Gastrocnemius medialis (tissue), 4 donors: ENCODE data around the gene RRP12. TPM values are rescaled to one million over a fixed set of nuclear protein-coding genes. Genes with fewer than 3 reads are reported as not detected.
A peak's percentile ranks its signal among the peaks of the same experiment; 100 is the strongest.
"Not testable (repeated sequence)": the region's sequence is repeated elsewhere in the genome, so short reads cannot be mapped to it uniquely, and the experiment has no call there.

Experiments used
- ATAC-seq, 2 donors: fragments of 150-250 bp; one replicate each; pipeline ENCODE4 v1.9.1; 2016
- DNase-seq, 2 donors: peaks; one replicate each; pipeline ENCODE4 v3.0.0-alpha.2; 2019
- H3K27ac ChIP-seq, 4 donors: fragments of 200-600 bp; sonication (generic); 1 replicate in 1 of 4; 2 replicates in 3 of 4; pipeline ENCODE4 v1.5.1; 2016 to 2018; ENCODE audit warnings: mild to moderate bottlenecking in 2 of 4, moderate library complexity in 1 of 4
- H3K27me3 ChIP-seq, 3 donors: fragments of 200-600 bp; sonication (generic) in 2 of 3; 1 replicate in 1 of 3; 2 replicates in 2 of 3; pipeline versions ENCODE4 v1.5.1 to v1.6.0; 2016 to 2019; ENCODE audit warnings: mild to moderate bottlenecking in 1 of 3, moderate library complexity in 1 of 3
- H3K36me3 ChIP-seq, 2 donors: fragments of 200-600 bp; sonication (generic) in 1 of 2; one replicate each; pipeline ENCODE4 v1.5.1; 2017 to 2018
- H3K4me1 ChIP-seq, 2 donors: fragments of 200-600 bp; sonication (generic) in 1 of 2; one replicate each; pipeline ENCODE4 v1.5.1; 2016 to 2017; ENCODE audit warnings: mild to moderate bottlenecking in 2 of 2
- H3K4me3 ChIP-seq, 4 donors: fragments of 200-600 bp; sonication (generic) in 3 of 4; 1 replicate in 1 of 4; 2 replicates in 3 of 4; pipeline ENCODE4 v1.5.1; 2016 to 2019; ENCODE audit warnings: mild to moderate bottlenecking in 2 of 4
- H3K9me3 ChIP-seq, 3 donors: fragments of 200-600 bp; sonication (generic) in 2 of 3; 1 replicate in 1 of 3; 2 replicates in 2 of 3; pipeline ENCODE4 v1.5.1; 2016 to 2019
- POLR2A ChIP-seq, 2 donors: fragments of 450-650 bp; IDR thresholded peaks; one replicate each; pipeline ENCODE4 v1.6.1; 2017; ENCODE audit warnings: antibody characterized with exemption in 2 of 2, mild to moderate bottlenecking in 2 of 2, moderate library complexity in 2 of 2
- in situ Hi-C, 4 donors: fragments of 200-750 bp; cut with MboI; loops; one replicate each; pipeline versions ENCODE4 v1.15.0 to v1.8.0; 2017; ENCODE audit warnings: low sequenced_read_pairs in 4 of 4
- intact Hi-C: fragments of 100-400 bp; cut with DNase I; formaldehyde crosslinking; loops from one replicate; pipeline ENCODE4 v1.15.1; 2023; ENCODE audit warnings: low total_unique reads
- total RNA-seq, 4 donors: library from RNA; depleted of rRNA; stranded (reverse); fragments of >200 nt; gene quantifications; one replicate each; pipeline versions ENCODE4 v1.1.0 to v1.2.3, GENCODE V29; 2016
- TF ChIP-seq, protein P1 (sequence below), 5 experiments: fragments of 450-650 bp in 3 of 5; fragments of 200-600 bp in 2 of 5; sonication (generic) in 2 of 5; IDR thresholded peaks in 4 of 5; conservative IDR thresholded peaks in 1 of 5; 1 replicate in 4 of 5; 2 replicates in 1 of 5; pipeline ENCODE4 v1.5.1; 2016 to 2019; ENCODE audit warnings: antibody characterized with exemption in 5 of 5, mild to moderate bottlenecking in 3 of 5, moderate library complexity in 3 of 5

The RRP12 gene
- total RNA-seq, 4 donors from 2014 or later, result 41.9 to 61.4 (median 49.9) TPM

DNA sequence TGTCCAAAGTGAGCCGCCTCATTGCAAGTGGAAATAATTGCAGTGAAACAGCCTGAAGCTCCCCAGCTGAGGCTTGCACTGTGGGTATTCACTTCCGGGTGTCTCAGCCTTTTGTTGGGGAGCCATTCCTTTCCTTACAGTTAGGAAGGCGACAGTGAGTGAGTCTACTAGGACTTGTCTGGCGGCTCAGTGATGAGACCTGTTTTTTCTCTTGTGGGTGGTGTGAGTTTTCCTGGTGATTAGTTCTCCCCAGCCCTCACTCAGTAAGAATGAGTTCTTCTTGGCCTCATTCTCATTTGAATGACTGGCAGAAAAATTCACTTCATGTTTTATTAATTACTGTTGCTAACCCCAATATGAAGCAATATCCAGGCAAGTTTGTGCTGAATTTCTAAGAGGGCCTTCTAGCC, 27.4 kb upstream of the RRP12 start:
- no peak overlapping the region for H3K4me3 ChIP-seq

DNA sequence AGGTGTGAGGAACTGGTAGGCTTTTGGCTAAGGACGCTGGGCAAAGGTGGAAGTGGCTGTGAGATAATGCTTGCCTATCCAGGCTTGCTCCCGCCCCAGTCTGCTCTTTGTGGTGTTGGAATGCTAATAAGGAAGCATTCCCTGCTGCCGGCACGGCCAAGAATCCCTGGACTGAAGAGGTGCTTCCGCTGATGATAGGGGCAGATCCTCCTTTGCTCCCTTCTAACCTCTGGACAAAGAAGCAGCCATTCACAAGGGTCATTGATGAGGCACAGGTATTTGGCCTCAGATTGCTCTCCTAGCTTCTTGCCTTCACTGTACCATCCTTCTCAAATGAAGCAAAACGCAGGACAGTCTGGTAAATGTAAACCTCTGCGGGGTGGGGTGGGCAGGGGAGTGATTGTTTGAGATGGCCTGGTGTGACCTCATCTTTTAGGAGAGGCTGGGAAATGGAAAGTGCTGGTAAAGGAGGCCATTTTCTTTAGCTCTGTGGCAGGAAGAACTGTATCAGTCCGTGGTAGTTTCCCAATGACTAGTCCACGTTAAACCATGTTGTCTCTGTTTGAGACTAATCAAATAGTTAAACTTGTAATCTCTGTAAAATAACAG, 26.5 kb upstream of the RRP12 start:
- H3K27me3 ChIP-seq, result no peaks in the 10 kb centered on the region
- no peak for TF ChIP-seq POLR2A (IDR thresholded peaks at IDR 0.05)
- TF ChIP-seq, protein P1, sequence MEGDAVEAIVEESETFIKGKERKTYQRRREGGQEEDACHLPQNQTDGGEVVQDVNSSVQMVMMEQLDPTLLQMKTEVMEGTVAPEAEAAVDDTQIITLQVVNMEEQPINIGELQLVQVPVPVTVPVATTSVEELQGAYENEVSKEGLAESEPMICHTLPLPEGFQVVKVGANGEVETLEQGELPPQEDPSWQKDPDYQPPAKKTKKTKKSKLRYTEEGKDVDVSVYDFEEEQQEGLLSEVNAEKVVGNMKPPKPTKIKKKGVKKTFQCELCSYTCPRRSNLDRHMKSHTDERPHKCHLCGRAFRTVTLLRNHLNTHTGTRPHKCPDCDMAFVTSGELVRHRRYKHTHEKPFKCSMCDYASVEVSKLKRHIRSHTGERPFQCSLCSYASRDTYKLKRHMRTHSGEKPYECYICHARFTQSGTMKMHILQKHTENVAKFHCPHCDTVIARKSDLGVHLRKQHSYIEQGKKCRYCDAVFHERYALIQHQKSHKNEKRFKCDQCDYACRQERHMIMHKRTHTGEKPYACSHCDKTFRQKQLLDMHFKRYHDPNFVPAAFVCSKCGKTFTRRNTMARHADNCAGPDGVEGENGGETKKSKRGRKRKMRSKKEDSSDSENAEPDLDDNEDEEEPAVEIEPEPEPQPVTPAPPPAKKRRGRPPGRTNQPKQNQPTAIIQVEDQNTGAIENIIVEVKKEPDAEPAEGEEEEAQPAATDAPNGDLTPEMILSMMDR (IDR thresholded peaks at IDR 0.05 in 4 of 5, conservative IDR thresholded peaks at IDR 0.05 in 1 of 5), result no peak
- no peaks in the 10 kb centered on the region for H3K9me3 ChIP-seq
- ATAC-seq, result no peak
- H3K4me3 ChIP-seq, result peak overlapping the region in 2 of 4 donors; percentile 73 to 98
- H3K4me1 ChIP-seq, result peaks cover 18 to 20% of the 10 kb centered on the region in 2 donors
- peak overlapping the region; percentile 80 to 91 (median 84) for H3K27ac ChIP-seq
- DNase-seq, result no peak
- in situ Hi-C loops, result no loop called here
- H3K36me3 ChIP-seq, result peaks cover 0 to 31% of the 10 kb centered on the region in 2 donors
- intact Hi-C loops, result loop anchor here (2.0 to 10.0 kb wide), 2 partner anchors 27 to 207 kb away; partner anchors contain the start of genes MORN4 and RRP12

More for the DNA sequence above, 27.4 kb upstream of the RRP12 start:
- Histone ChIP-seq H3K4me1 (peaks cover 18 to 20% of the 10 kb centered on the region in 2 donors), H3K27ac (peak overlapping the region; percentile 13 to 88 (median 50)), H3K27me3 (no peaks in the 10 kb centered on the region), H3K36me3 (peaks cover 0 to 34% of the 10 kb centered on the region in 2 donors), H3K9me3 (no peaks in the 10 kb centered on the region)
- ATAC-seq (no peak), DNase-seq (no peak)
- in situ Hi-C loops, result no loop called here
- no peak for TF ChIP-seq POLR2A (IDR thresholded peaks at IDR 0.05)
- TF ChIP-seq, protein P1 (IDR thresholded peaks at IDR 0.05 in 4 of 5, conservative IDR thresholded peaks at IDR 0.05 in 1 of 5), result no peak
- intact Hi-C loops, result loop anchor here (10.0 kb wide), 1 partner anchor 206 kb away; the partner anchor contains the start of gene MORN4

DNA sequence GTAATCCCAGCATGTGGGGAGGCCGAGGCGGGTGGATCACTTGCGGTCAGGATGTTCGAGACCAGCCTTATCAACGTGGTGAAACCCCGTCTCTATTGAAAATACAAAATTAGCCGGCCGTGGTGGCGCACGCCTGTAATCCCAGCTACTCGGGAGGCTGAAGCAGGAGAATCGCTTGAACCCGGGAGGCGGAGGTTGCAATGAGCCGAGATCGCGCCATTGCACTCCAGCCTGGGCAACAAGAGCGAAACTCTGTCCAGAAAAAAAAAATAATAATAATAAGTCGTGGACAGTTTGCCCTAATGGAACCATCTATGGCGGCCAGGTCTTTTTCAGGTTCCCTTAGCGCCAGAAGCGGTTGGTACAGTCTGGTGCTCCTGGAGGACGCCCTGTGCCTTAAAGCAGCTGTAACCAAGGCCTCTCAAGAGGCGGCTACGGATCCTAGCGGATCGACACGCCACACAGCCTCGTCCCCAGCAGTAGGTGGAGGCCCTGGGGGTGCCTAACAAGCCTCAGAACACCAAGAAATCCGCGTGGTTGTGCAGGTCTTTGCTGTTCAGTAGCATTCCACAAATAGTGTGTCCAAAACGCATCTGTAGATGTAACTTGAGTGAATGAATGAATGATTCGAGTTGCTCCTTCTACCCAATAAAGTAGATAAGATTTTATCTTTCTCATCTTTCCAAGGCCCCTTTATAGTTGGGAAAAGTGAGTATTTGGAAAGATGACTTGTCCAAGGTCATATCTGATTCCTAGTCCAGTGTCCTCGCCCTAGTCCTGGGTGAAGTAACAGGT, 25.8 kb upstream of the RRP12 start:
- Histone ChIP-seq H3K36me3 (peaks cover 0 to 28% of the 10 kb centered on the region in 2 donors), H3K4me1 (peaks cover 18 to 20% of the 10 kb centered on the region in 2 donors), H3K4me3 (peak overlapping the region; percentile 73 to 98 (median 83)), H3K27me3 (no peaks in the 10 kb centered on the region), H3K27ac (peak overlapping the region; percentile 80 to 91 (median 84)), H3K9me3 (no peaks in the 10 kb centered on the region)
- ATAC-seq (no peak), DNase-seq (no peak)
- in situ Hi-C loops, result no loop called here
- no peak for TF ChIP-seq POLR2A (IDR thresholded peaks at IDR 0.05)
- TF ChIP-seq, protein P1 (IDR thresholded peaks at IDR 0.05 in 4 of 5, conservative IDR thresholded peaks at IDR 0.05 in 1 of 5), result no peak
- intact Hi-C loops, result loop anchor here (1.0 to 10.0 kb wide), 3 partner anchors 19 to 208 kb away; partner anchors contain the start of genes EXOSC1, MORN4, RRP12 and ZDHHC16

DNA sequence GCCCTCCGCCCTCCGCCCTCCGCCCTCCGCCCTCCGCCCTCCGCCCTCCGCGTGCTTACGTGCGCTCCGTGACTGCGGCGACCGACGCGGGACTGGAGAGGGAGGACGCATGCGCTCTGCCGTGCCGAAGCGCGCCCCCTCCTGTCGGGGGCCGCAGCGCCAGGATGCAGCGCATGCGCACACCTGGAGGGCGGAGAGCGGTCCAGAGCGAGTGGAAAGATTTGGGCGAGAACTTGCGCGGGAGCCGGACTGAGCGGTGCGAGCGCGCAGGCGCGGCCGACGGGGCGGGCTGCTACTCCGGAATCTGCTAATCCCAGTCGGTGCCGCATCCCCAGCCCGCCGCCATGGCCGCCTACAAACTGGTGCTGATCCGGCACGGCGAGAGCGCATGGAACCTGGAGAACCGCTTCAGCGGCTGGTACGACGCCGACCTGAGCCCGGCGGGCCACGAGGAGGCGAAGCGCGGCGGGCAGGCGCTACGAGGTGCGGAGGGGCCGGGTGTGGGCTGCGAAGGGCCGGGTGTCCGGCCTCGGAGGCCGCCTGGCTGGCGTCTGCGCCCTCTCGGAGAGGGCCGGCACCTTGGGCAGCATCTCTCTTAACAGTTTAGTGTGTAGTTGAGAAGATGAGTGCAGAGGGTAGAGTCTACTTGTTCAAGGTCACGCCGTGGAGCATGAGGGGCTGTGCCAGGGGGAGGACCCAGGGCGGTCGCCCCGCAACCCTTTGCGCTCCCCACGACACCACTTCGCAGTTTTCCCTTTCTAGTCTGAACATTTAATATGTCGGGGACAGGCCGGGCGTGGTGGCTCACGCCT, 25.0 kb upstream of the RRP12 start, which contains the start of gene PGAM1:
Gene PGAM1, plus strand, starts transcription at position 228 of the 812 bp plus-strand sequence. Its CDS starts 117 bp downstream, at position 345.
- Histone ChIP-seq H3K36me3 (peaks cover 0 to 20% of the 10 kb centered on the region in 2 donors), H3K27me3 (no peaks in the 10 kb centered on the region), H3K4me3 (peak within 1 kb of the TSS; percentile 73 to 98 (median 83)), H3K9me3 (no peaks in the 10 kb centered on the region), H3K27ac (peak within 1 kb of the TSS; percentile 80 to 91 (median 86)), H3K4me1 (peaks cover 18 to 20% of the 10 kb centered on the region in 2 donors)
- ATAC-seq (peak; percentile 94 to 95), DNase-seq (peak; percentile 92 to 94)
- TF ChIP-seq, protein P1 (IDR thresholded peaks at IDR 0.05 in 4 of 5, conservative IDR thresholded peaks at IDR 0.05 in 1 of 5), result peak in 4 of 5 experiments; percentile 37 to 70 (median 58)
- peak; percentile 70 to 75 for TF ChIP-seq POLR2A (IDR thresholded peaks at IDR 0.05)
- intact Hi-C loops (loop anchor here (1.0 to 10.0 kb wide), 3 partner anchors 20 to 209 kb away; partner anchors contain the start of genes EXOSC1, MORN4, RRP12 and ZDHHC16), in situ Hi-C loops (no loop called here)

DNA sequence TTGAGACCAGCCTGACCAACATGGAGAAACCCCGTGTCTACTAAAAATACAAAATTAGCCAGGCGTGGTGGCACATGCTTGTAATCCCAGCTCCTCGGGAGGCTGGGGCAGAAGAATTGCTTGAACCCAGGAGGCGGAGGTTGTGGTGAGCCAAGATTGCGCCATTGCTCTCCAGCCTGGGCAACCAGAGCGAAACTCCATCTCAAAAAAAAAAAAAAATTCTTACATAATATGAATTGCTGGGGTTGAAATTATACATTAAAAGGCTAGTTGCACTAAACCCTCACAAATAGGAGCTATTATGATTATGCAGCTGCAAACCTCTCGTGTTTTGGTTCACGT, 22.6 kb upstream of the RRP12 start:
- H3K27me3 ChIP-seq, H3K36me3 ChIP-seq, H3K9me3 ChIP-seq, DNase-seq, H3K4me3 ChIP-seq, in situ Hi-C loops, ATAC-seq: not testable (repeated sequence)
- H3K27ac ChIP-seq, result peak overlapping the region in 1 of 4 donors; percentile 16
- intact Hi-C loops, result loop anchor here (10.0 kb wide), 1 partner anchor 211 kb away; the partner anchor contains the start of gene MORN4
- H3K4me1 ChIP-seq, result peaks cover 18 to 20% of the 10 kb centered on the region in 2 donors
